CD14-positive monocyte (primary cell): ENCODE data around the gene TGIF2. TPM values are rescaled to one million over a fixed set of nuclear protein-coding genes. Genes with fewer than 3 reads are reported as not detected.

Experiments
- DNase-seq, 3 donors: peaks; one replicate each; pipeline ENCODE4 v3.0.0-alpha.2; 2011 to 2022
- H2AFZ ChIP-seq: 2 replicates; pipeline ENCODE4 v1.6.0; 2012; ENCODE audit warnings: mild to moderate bottlenecking, low read depth, low read length, inconsistent platforms; ENCODE audit not compliant: insufficient read depth, poor library complexity, severe bottlenecking
- H3K27ac ChIP-seq, 2 donors: 1 replicate in 1 of 2; 2 replicates in 1 of 2; pipeline ENCODE4 v1.5.1; 2012 to 2013; ENCODE audit warnings: low read length in 2 of 2, control low read depth in 1 of 2, inconsistent platforms in 1 of 2, low read depth in 1 of 2, mild to moderate bottlenecking in 1 of 2
- H3K27me3 ChIP-seq, 2 donors: one replicate each; pipeline versions ENCODE4 v1.6.0 to v1.6.1; 2011 to 2013; ENCODE audit warnings: low read length in 2 of 2; ENCODE audit not compliant: control insufficient read depth in 2 of 2, insufficient read depth in 2 of 2
- H3K36me3 ChIP-seq, 2 donors: replicated peaks in 1 of 2; 1 replicate in 1 of 2; 2 replicates in 1 of 2; pipeline versions ENCODE4 v1.5.1 to v1.6.1; 2012 to 2013; ENCODE audit warnings: low read length in 2 of 2, control low read depth in 1 of 2, inconsistent platforms in 1 of 2, mild to moderate bottlenecking in 1 of 2; ENCODE audit not compliant: insufficient read depth in 2 of 2, control insufficient read depth in 1 of 2
- H3K4me1 ChIP-seq, 2 donors: 1 replicate in 1 of 2; 2 replicates in 1 of 2; pipeline versions ENCODE4 v1.5.1 to v1.6.1; 2012 to 2013; ENCODE audit warnings: low read length in 2 of 2, control low read depth in 1 of 2, inconsistent platforms in 1 of 2, mild to moderate bottlenecking in 1 of 2, moderate library complexity in 1 of 2; ENCODE audit not compliant: insufficient read depth in 2 of 2, control insufficient read depth in 1 of 2
- H3K4me2 ChIP-seq: replicated peaks from 2 replicates; pipeline ENCODE3; 2012; ENCODE audit warnings: low read length, moderate library complexity, mild to moderate bottlenecking; ENCODE audit not compliant: poor library complexity, severe bottlenecking; ENCODE audit errors: extremely low read depth
- H3K4me3 ChIP-seq, 3 experiments: fragments of 200-600 bp in 1 of 3; sonication (generic) in 1 of 3; replicated peaks in 1 of 3; 1 replicate in 2 of 3; 2 replicates in 1 of 3; pipeline ENCODE4 v1.5.1; 2011 to 2013; ENCODE audit warnings: low read length in 3 of 3, mild to moderate bottlenecking in 3 of 3, control low read depth in 2 of 3, low read depth in 2 of 3, inconsistent platforms in 1 of 3, moderate library complexity in 1 of 3
- H3K79me2 ChIP-seq: 2 replicates; pipeline ENCODE4 v1.6.0; 2012; ENCODE audit warnings: mild to moderate bottlenecking, control low read depth, inconsistent platforms, low read length, moderate library complexity; ENCODE audit not compliant: insufficient read depth
- H3K9ac ChIP-seq: 2 replicates; pipeline ENCODE4 v1.6.0; 2017; ENCODE audit warnings: low read length, mild to moderate bottlenecking; ENCODE audit not compliant: insufficient read depth, poor library complexity, severe bottlenecking
- H3K9me3 ChIP-seq, 2 donors: replicated peaks in 1 of 2; 1 replicate in 1 of 2; 2 replicates in 1 of 2; pipeline versions ENCODE4 v1.5.1 to v1.6.1; 2012 to 2013; ENCODE audit warnings: low read length in 2 of 2, control low read depth in 1 of 2; ENCODE audit not compliant: control insufficient read depth in 1 of 2, insufficient read depth in 1 of 2
- H4K20me1 ChIP-seq: 2 replicates; pipeline ENCODE4 v1.6.0; 2012; ENCODE audit warnings: mild to moderate bottlenecking, low read length, control low read depth, moderate library complexity; ENCODE audit not compliant: insufficient read depth
- H3K27ac Mint-ChIP-seq, 7 donors: one replicate each; pipeline ENCODE4 v1.8.0; 2020; ENCODE audit warnings: mild to moderate bottlenecking in 7 of 7, mixed read lengths in 7 of 7, moderate library complexity in 6 of 7, inconsistent platforms in 2 of 7
- H3K27me3 Mint-ChIP-seq, 3 donors: one replicate each; pipeline ENCODE4 v1.8.0; 2021 to 2022; ENCODE audit warnings: low read depth in 3 of 3, mild to moderate bottlenecking in 3 of 3, mixed read lengths in 3 of 3, moderate library complexity in 3 of 3, inconsistent platforms in 1 of 3
- H3K36me3 Mint-ChIP-seq, 2 donors: one replicate each; pipeline ENCODE4 v1.8.0; 2020; ENCODE audit warnings: mixed read lengths in 2 of 2, inconsistent platforms in 1 of 2, mild to moderate bottlenecking in 1 of 2
- H3K4me1 Mint-ChIP-seq: one replicate; pipeline ENCODE4 v1.8.0; 2020; ENCODE audit warnings: mild to moderate bottlenecking, mixed read lengths
- H3K4me3 Mint-ChIP-seq, 2 donors: one replicate each; pipeline ENCODE4 v1.8.0; 2020; ENCODE audit warnings: mild to moderate bottlenecking in 2 of 2, mixed read lengths in 2 of 2, moderate library complexity in 1 of 2
- H3K9me3 Mint-ChIP-seq, 7 donors: one replicate each; pipeline ENCODE4 v1.8.0; 2020 to 2022; ENCODE audit warnings: mixed read lengths in 7 of 7, mild to moderate bottlenecking in 6 of 7, moderate library complexity in 6 of 7, inconsistent platforms in 2 of 7
- WGBS: methylation state at CpG from one replicate; pipeline ENCODE4 v1.1.5; 2013; ENCODE audit warnings: missing lambda C conversion rate; ENCODE audit not compliant: insufficient coverage; 5-methylcytosine and 5-hydroxymethylcytosine counted together
- intact Hi-C, 2 donors: fragments of 100-400 bp; cut with micrococcal nuclease; formaldehyde crosslinking; loops; one replicate each; pipeline versions ENCODE4 v1.15.0 to v1.15.1; 2023
- polyA plus RNA-seq, 3 donors: library from polyadenylated mRNA; depleted of rRNA in 1 of 3; unstranded in 2 of 3; stranded (reverse) in 1 of 3; fragments of 300-500 nt in 2 of 3; fragments of >200 nt in 1 of 3; fragmentation: Illumina TruSeq in 2 of 3; gene quantifications; 1 replicate in 2 of 3; 2 replicates in 1 of 3; pipeline ENCODE4 v1.2.3, GENCODE V29; 2012 to 2021
- TF ChIP-seq, protein P1 (sequence below): fragments of 200-600 bp; IDR thresholded peaks from one replicate; pipeline ENCODE4 v1.8.0; 2022; ENCODE audit warnings: antibody characterized with exemption, mild to moderate bottlenecking

The TGIF2 gene
- polyA plus RNA-seq, 3 donors: 11.0 to 15.9 (median 12.2) TPM

DNA sequence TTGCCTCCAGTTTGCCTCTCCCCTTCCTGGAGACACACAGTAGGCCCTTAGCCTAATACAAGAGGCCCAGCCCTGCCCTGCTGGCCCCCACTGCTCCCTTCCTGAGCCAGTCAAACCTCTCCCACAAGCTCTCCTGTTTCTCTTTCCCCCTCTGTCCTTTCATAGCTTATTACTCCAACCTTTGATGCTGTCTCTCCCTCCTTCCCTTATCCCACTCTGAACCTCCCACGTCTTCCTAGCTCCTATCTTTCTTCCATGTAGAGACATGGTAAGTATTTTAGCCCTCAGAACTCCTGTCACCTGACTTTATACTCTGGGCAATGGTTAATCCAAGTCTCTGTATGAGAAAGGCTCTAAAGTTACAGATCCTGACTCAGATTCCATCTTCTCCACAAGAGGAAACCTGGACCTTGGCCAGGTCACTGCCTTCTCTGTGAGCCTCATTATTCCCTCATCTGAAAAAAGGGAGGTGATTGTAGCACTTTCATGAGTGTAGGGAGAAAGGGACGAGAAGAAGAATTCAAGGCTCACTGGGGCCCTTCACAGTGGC, 6.7 kb downstream of the TGIF2 start:
- Mint-ChIP-seq H3K9me3 (no peaks in the 10 kb centered on the region), H3K4me3 (no peak overlapping the region), H3K4me1 (peaks cover 18% of the 10 kb centered on the region), H3K27ac (peak overlapping the region in 1 of 7 donors; percentile 10), H3K27me3 (no peaks in the 10 kb centered on the region), H3K36me3 (peaks cover 49 to 67% of the 10 kb centered on the region in 2 donors)
- no peaks in the 10 kb centered on the region for H3K27me3 ChIP-seq
- no peak overlapping the region for H2AFZ ChIP-seq
- TF ChIP-seq, protein P1, sequence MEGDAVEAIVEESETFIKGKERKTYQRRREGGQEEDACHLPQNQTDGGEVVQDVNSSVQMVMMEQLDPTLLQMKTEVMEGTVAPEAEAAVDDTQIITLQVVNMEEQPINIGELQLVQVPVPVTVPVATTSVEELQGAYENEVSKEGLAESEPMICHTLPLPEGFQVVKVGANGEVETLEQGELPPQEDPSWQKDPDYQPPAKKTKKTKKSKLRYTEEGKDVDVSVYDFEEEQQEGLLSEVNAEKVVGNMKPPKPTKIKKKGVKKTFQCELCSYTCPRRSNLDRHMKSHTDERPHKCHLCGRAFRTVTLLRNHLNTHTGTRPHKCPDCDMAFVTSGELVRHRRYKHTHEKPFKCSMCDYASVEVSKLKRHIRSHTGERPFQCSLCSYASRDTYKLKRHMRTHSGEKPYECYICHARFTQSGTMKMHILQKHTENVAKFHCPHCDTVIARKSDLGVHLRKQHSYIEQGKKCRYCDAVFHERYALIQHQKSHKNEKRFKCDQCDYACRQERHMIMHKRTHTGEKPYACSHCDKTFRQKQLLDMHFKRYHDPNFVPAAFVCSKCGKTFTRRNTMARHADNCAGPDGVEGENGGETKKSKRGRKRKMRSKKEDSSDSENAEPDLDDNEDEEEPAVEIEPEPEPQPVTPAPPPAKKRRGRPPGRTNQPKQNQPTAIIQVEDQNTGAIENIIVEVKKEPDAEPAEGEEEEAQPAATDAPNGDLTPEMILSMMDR: no peak
- H3K4me2 ChIP-seq: no peak overlapping the region
- peaks cover 9 to 12% of the 10 kb centered on the region in 2 donors for H3K4me1 ChIP-seq
- DNase-seq: no peak
- intact Hi-C loops: no loop called here
- H3K9ac ChIP-seq: no peak overlapping the region
- no peaks in the 10 kb centered on the region for H3K9me3 ChIP-seq
- peaks cover 41 to 57% of the 10 kb centered on the region in 2 donors for H3K36me3 ChIP-seq
- peaks cover 63% of the 10 kb centered on the region for H4K20me1 ChIP-seq
- WGBS: 100% methylated on average over 1 of the region's 2 CpGs
- H3K4me3 ChIP-seq: no peak overlapping the region
- H3K79me2 ChIP-seq: peaks cover 38% of the 10 kb centered on the region
- H3K27ac ChIP-seq: no peak overlapping the region

DNA sequence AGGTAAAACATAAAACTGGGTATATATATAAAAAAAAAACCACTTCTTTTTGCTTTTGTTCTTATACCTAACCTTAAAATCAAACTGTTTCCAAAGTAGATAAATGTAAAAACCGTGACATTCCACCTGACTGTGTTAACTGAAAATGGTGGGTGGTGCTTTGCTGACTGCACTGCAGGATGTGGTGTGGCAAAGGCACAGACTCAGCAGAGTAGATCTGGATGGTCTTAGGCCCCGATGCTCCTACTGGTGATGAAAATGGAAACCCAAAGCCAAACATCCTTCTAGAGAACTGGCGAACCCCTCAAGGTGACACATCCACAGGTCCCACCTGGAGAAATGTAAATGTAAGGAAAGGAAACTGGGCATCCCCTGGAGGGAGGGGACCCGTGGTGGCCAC, 8.9 kb downstream of the TGIF2 start:
- H3K9me3 ChIP-seq: no peaks in the 10 kb centered on the region
- no peak overlapping the region for H3K9ac ChIP-seq
- Mint-ChIP-seq H3K27me3 (no peaks in the 10 kb centered on the region), H3K9me3 (no peaks in the 10 kb centered on the region), H3K4me3 (no peak overlapping the region), H3K27ac (no peak overlapping the region), H3K4me1 (peaks cover 12% of the 10 kb centered on the region), H3K36me3 (peaks cover 54 to 71% of the 10 kb centered on the region in 2 donors)
- H3K27ac ChIP-seq: no peak overlapping the region
- peaks cover 45% of the 10 kb centered on the region for H4K20me1 ChIP-seq
- peaks cover 16% of the 10 kb centered on the region for H3K79me2 ChIP-seq
- TF ChIP-seq, protein P1: no peak
- peaks cover 5% of the 10 kb centered on the region in 2 donors for H3K4me1 ChIP-seq
- no peak for DNase-seq
- H3K4me2 ChIP-seq: no peak overlapping the region
- no peak overlapping the region for H3K4me3 ChIP-seq
- 94% methylated on average over 2 of the region's 4 CpGs for WGBS
- no peak overlapping the region for H2AFZ ChIP-seq
- no peaks in the 10 kb centered on the region for H3K27me3 ChIP-seq
- peaks cover 50 to 75% of the 10 kb centered on the region in 2 donors for H3K36me3 ChIP-seq
- intact Hi-C loops: no loop called here
